K562 (cell line): Measurements from ENCODE around the gene RAI14. TPM values are rescaled to one million over a fixed set of nuclear protein-coding genes. Genes with fewer than 3 reads are reported as not detected.

Experiments
- ATAC-seq: fragments of 200-7000 bp; cut with Tn5 transposase; 3 replicates; pipeline ENCODE4 v1.9.1; 2020; ENCODE audit warnings: moderate library complexity
- BruUV-seq: library from RNA; stranded (reverse); fragments of 400-500 nt; replicated peaks from 2 replicates; lab custom pipeline; 2021; lab: Mats Ljungman, UMichigan
- CTCF ChIA-PET: fragments of 300-600 bp; formaldehyde crosslinking; extraction: SDS; loops from one replicate; lab custom pipeline; 2021; ENCODE audit warnings: low intra/inter-chr PET ratio; lab: Yijun Ruan, JAX
- POLR2A ChIA-PET: fragments of 300-600, 350-650 bp; sonication (Branson Sonifier 250); formaldehyde crosslinking; extraction: SDS; loops from one replicate; lab custom pipeline; 2021; ENCODE audit warnings: antibody characterized with exemption, inconsistent platforms; lab: Yijun Ruan, JAX
- DNase-seq, 4 experiments: peaks; one replicate each; pipeline versions ENCODE4 v3.0.0 to v3.0.0-alpha.2; 2011 to 2018; ENCODE audit warnings: low spot score in 3 of 4, mixed read lengths in 3 of 4; ENCODE audit errors: extremely low read depth in 1 of 4
- FAIRE-seq: peaks from 2 replicates; lab custom pipeline; 2011; peaks lifted over from hg19 to GRCh38; lab: Jason Lieb, UNC
- H2AFZ ChIP-seq: 2 replicates; pipeline ENCODE4 v1.6.0; 2011; ENCODE audit warnings: low read depth, low read length, control low read depth, inconsistent platforms
- H3K27ac ChIP-seq: fragments of 200-600 bp; 3 replicates; pipeline ENCODE4 v1.8.0; 2011; ENCODE audit warnings: low read depth, mild to moderate bottlenecking, control low read depth, inconsistent platforms, low read length, moderate library complexity, mixed read lengths; ENCODE audit errors: extremely low read depth
- H3K27me3 ChIP-seq, 2 experiments: fragments of 300-600 bp in 1 of 2; 2 replicates in 1 of 2; 3 replicates in 1 of 2; pipeline versions ENCODE4 v1.6.0 to v1.8.0; 2011; ENCODE audit warnings: inconsistent platforms in 2 of 2, low read length in 2 of 2, mild to moderate bottlenecking in 1 of 2, mixed read lengths in 1 of 2, moderate library complexity in 1 of 2; ENCODE audit not compliant: control insufficient read depth in 2 of 2, insufficient read depth in 2 of 2
- H3K36me3 ChIP-seq: fragments of 300-600 bp; 3 replicates; pipeline ENCODE4 v1.8.0; 2011; ENCODE audit warnings: mild to moderate bottlenecking, low read length, inconsistent platforms; ENCODE audit not compliant: control insufficient read depth, insufficient read depth
- H3K4me1 ChIP-seq, 2 experiments: fragments of 200-600 bp in 1 of 2; replicated peaks in 1 of 2; 2 replicates in 1 of 2; 3 replicates in 1 of 2; pipeline versions ENCODE4 v1.5.1 to v1.8.0; 2011; ENCODE audit warnings: inconsistent platforms in 2 of 2, low read length in 2 of 2, mild to moderate bottlenecking in 1 of 2, mixed read lengths in 1 of 2, moderate library complexity in 1 of 2; ENCODE audit not compliant: control insufficient read depth in 2 of 2, insufficient read depth in 2 of 2
- H3K4me2 ChIP-seq: 2 replicates; pipeline ENCODE4 v1.6.1; 2011; ENCODE audit warnings: low read length, control low read depth, inconsistent platforms, mixed read lengths; ENCODE audit not compliant: insufficient read depth
- H3K4me3 ChIP-seq: fragments of 200-600 bp; sonication (generic), shearing (Covaris generic); 2 replicates; pipeline ENCODE4 v1.5.1; 2016; ENCODE audit warnings: control low read depth, inconsistent platforms
- H3K79me2 ChIP-seq: fragments of 200-600 bp; 3 replicates; pipeline ENCODE4 v1.8.0; 2011; ENCODE audit warnings: low read length, inconsistent platforms; ENCODE audit not compliant: control insufficient read depth, insufficient read depth
- H3K9ac ChIP-seq, 2 experiments: 2 replicates each; pipeline versions ENCODE4 v1.6.0 to v1.6.1; 2011; ENCODE audit warnings: low read depth in 2 of 2, low read length in 2 of 2, control low read depth in 1 of 2, inconsistent platforms in 1 of 2, mild to moderate bottlenecking in 1 of 2, mixed read lengths in 1 of 2; ENCODE audit not compliant: insufficient read depth in 1 of 2
- H3K9me1 ChIP-seq: one replicate; pipeline ENCODE4 v1.6.0; 2011; ENCODE audit warnings: inconsistent platforms, mild to moderate bottlenecking, low read length, moderate library complexity; ENCODE audit not compliant: control insufficient read depth, insufficient read depth
- H3K9me3 ChIP-seq: replicated peaks from 2 replicates; pipeline ENCODE4 v1.5.1; 2011; ENCODE audit warnings: low read depth, low read length, inconsistent platforms; ENCODE audit not compliant: control insufficient read depth, insufficient read depth
- H4K20me1 ChIP-seq: replicated peaks from 2 replicates; pipeline ENCODE4 v1.6.1; 2011; ENCODE audit warnings: low read length, inconsistent platforms, mixed read lengths; ENCODE audit not compliant: control insufficient read depth, insufficient read depth
- ARNT ChIP-seq, 2 experiments: fragments of 450-650 bp; IDR thresholded peaks; 2 replicates each; pipeline ENCODE4 v1.6.1; 2016; ENCODE audit warnings: mild to moderate bottlenecking in 1 of 2
- CEBPB ChIP-seq: fragments of 450-650 bp; IDR thresholded peaks from 2 replicates; pipeline ENCODE4 v1.6.1; 2016; ENCODE audit warnings: missing genetic modification characterization, missing compliant biosample characterization
- DNMT1 ChIP-seq: fragments of 450-650 bp; IDR thresholded peaks from 2 replicates; pipeline ENCODE4 v1.6.1; 2016; ENCODE audit warnings: antibody characterized with exemption, mild to moderate bottlenecking
- ETV6 ChIP-seq, 3 experiments: fragments of 150-350 bp in 1 of 3; sonication (generic) in 1 of 3; formaldehyde crosslinking in 1 of 3; IDR thresholded peaks; 2 replicates each; pipeline versions ENCODE4 v1.6.1 to v1.8.0; 2014 to 2022; ENCODE audit warnings: borderline replicate concordance in 2 of 3, low read depth in 2 of 3, antibody characterized with exemption in 1 of 3, low read length in 1 of 3, mild to moderate bottlenecking in 1 of 3, missing genetic modification reagents in 1 of 3
- GTF2A2 ChIP-seq: IDR thresholded peaks from 2 replicates; pipeline ENCODE4 v1.6.1; 2016; ENCODE audit warnings: mild to moderate bottlenecking, missing genetic modification characterization, missing compliant biosample characterization
- HDAC6 ChIP-seq: IDR thresholded peaks from 2 replicates; pipeline ENCODE4 v1.6.1; 2012; ENCODE audit warnings: low read depth, mild to moderate bottlenecking, control low read depth, inconsistent platforms, low read length, moderate library complexity
- MBD1 ChIP-seq: fragments of 250-450 bp; sonication (Bioruptor Pico); IDR thresholded peaks from 2 replicates; pipeline ENCODE4 v1.8.0; 2022; ENCODE audit warnings: inconsistent platforms
- MLX ChIP-seq, 2 experiments: fragments of 450-650 bp in 1 of 2; sonication (generic) in 1 of 2; formaldehyde crosslinking; conservative IDR thresholded peaks; 2 replicates each; pipeline versions ENCODE4 v1.4.0 to v1.8.1; 2020 to 2022; ENCODE audit warnings: mild to moderate bottlenecking in 1 of 2, missing genetic modification reagents in 1 of 2
- MNT ChIP-seq, 2 experiments: fragments of 450-650 bp; conservative IDR thresholded peaks; 2 replicates each; pipeline ENCODE4 v1.6.1; 2017; ENCODE audit warnings: mild to moderate bottlenecking in 2 of 2, moderate library complexity in 2 of 2
- MTF1 ChIP-seq: fragments of 250-450 bp; sonication (Bioruptor Pico); IDR thresholded peaks from 2 replicates; pipeline ENCODE4 v1.9.0; 2021; ENCODE audit warnings: moderate library complexity, mild to moderate bottlenecking, inconsistent platforms, borderline replicate concordance
- RNF2 ChIP-seq: sonication (generic); IDR thresholded peaks from 2 replicates; pipeline ENCODE4 v1.6.1; 2016
- ZFP1 ChIP-seq: fragments of 450-650 bp; formaldehyde crosslinking; IDR thresholded peaks from 2 replicates; pipeline ENCODE4 v1.4.0; 2020; ENCODE audit warnings: mild to moderate bottlenecking, mixed read lengths
- ZNF280B ChIP-seq: fragments of 250-450 bp; sonication (Bioruptor Pico); IDR thresholded peaks from 2 replicates; pipeline ENCODE4 v1.5.1; 2021; ENCODE audit warnings: mild to moderate bottlenecking
- ZNF696 ChIP-seq: fragments of 250-450 bp; sonication (Bioruptor Pico); conservative IDR thresholded peaks from 2 replicates; pipeline ENCODE4 v1.4.0; 2020; ENCODE audit warnings: mild to moderate bottlenecking, moderate library complexity
- WGBS: fragments of 100-300 bp; shearing (Covaris generic); methylation state at CpG from one replicate; pipeline ENCODE4 v1.1.6; 2016; ENCODE audit warnings: low coverage, mixed read lengths; ENCODE audit not compliant: insufficient coverage; ENCODE audit errors: missing lambda C conversion rate; 5-methylcytosine and 5-hydroxymethylcytosine counted together
- in situ Hi-C: fragments of 300-500 bp; cut with MboI; formaldehyde crosslinking; loops from 4 replicates; pipeline ENCODE4 v1.15.0; 2018; ENCODE audit warnings: inconsistent platforms, mixed read lengths
- intact Hi-C: fragments of 100-400 bp; cut with micrococcal nuclease; formaldehyde crosslinking; loops from 2 replicates; pipeline ENCODE4 v1.14.2; 2022
- polyA plus RNA-seq, 8 experiments: library from polyadenylated mRNA; depleted of rRNA in 4 of 8; stranded (reverse) in 5 of 8; unstranded in 3 of 8; fragments of >200 nt; fragmentation: Nextera tagmentation in 2 of 8; fragmentation: Illumina TruSeq in 1 of 8; extraction: Ambion mirVana in 2 of 8; extraction: Trizol in 1 of 8; gene quantifications; 2 replicates each; pipeline versions ENCODE4 v1.2.1 to v1.2.3, GENCODE V29; 2011 to 2014; ENCODE audit warnings: inconsistent platforms in 1 of 8, missing spikeins in 1 of 8
- total RNA-seq, 7 experiments: library from RNA; depleted of rRNA in 6 of 7; stranded (reverse); fragments of >200 nt in 6 of 7; fragmentation: Illumina TruSeq in 2 of 7; extraction: Trizol in 2 of 7; gene quantifications; 2 replicates each; pipeline versions ENCODE4 v1.2.1 to v1.2.3, GENCODE V29; 2011 to 2021; ENCODE audit warnings: low replicate concordance in 1 of 7

The RAI14 gene
- total and polyA plus RNA-seq, 9 of the 15 experiments (the other 6 are each of a cell fraction or from before 2014, with no cell fraction given): 11.3 to 82.5 (median 34.8) TPM

GRCh38 chr5:34742061-34742460 lies 85.9 kb downstream of the RAI14 start (continued):
- TF ChIP-seq MNT (conservative IDR thresholded peaks at IDR 0.05) (no peak), ZNF696 (CRISPR knock-in tag) (no peak), ZNF280B (CRISPR knock-in tag) (no peak), ZFP1 (no peak), MTF1 (CRISPR knock-in tag) (no peak), ETV6 (IDR thresholded peaks at IDR 0.05; ENCODE audit: borderline replicate concordance in 1 of 2, low read depth in 2 of 2, low read length in 1 of 2) (no peak), ETV6 (CRISPR knock-in tag; IDR thresholded peaks at IDR 0.05; ENCODE audit: borderline replicate concordance) (no peak)
- TF ChIP-seq, all 486 proteins: peak for 0

GRCh38 chr5:34743878-34744277 lies 87.8 kb downstream of the RAI14 start:
- Histone ChIP-seq H3K9me3 (no peaks in the 10 kb centered on the region), H3K4me1 (no peaks in the 10 kb centered on the region), H4K20me1 (no peaks in the 10 kb centered on the region; the same call in 1 of the 2 replicates), H3K4me3 (no peak overlapping the region), H3K27ac (no peak overlapping the region), H3K36me3 (no peaks in the 10 kb centered on the region; the same call in 2 of the 3 replicates), H3K79me2 (no peaks in the 10 kb centered on the region), H3K9me1 (no peaks in the 10 kb centered on the region), H3K27me3 (no peaks in the 10 kb centered on the region), H2AFZ (no peak overlapping the region), H3K4me2 (no peak overlapping the region), H3K9ac (no peak overlapping the region)
- ChIA-PET CTCF (no interaction called here), POLR2A (no interaction called here)
- DNase-seq: no peak
- in situ Hi-C loops: no loop called here
- WGBS: 74% methylated on average over 3 of the region's 3 CpGs
- no peak for FAIRE-seq
- intact Hi-C loops: no loop called here
- BruUV-seq: no TSS peak
- no peak for ATAC-seq
- TF ChIP-seq ARNT (IDR thresholded peaks at IDR 0.05): no peak
- TF ChIP-seq MLX (CRISPR knock-in tag; conservative IDR thresholded peaks at IDR 0.05): no peak
- TF ChIP-seq CEBPB (tag): no peak
- no peak for TF ChIP-seq GTF2A2 (tag)
- no peak for TF ChIP-seq RNF2
- TF ChIP-seq DNMT1: no peak
- no peak for TF ChIP-seq MBD1 (CRISPR knock-in tag)
- TF ChIP-seq HDAC6: no peak
